Activated naive CD8-positive, alpha-beta T cell treated with anti-CD3 and anti-CD28 coated beads for 36 hours (primary cell): ENCODE data around the gene WWOX. TPM values are rescaled to one million over a fixed set of nuclear protein-coding genes. Genes with fewer than 3 reads are reported as not detected.

Source experiments
- DNase-seq: peaks from one replicate; pipeline ENCODE4 v3.0.0; 2021
- H3K27ac Mint-ChIP-seq: one replicate; pipeline ENCODE4 v1.8.0; 2022; ENCODE audit warnings: mild to moderate bottlenecking, moderate library complexity, mixed read lengths
- H3K27me3 Mint-ChIP-seq: one replicate; pipeline ENCODE4 v1.8.0; 2022; ENCODE audit warnings: mild to moderate bottlenecking, mixed read lengths
- H3K36me3 Mint-ChIP-seq: one replicate; pipeline ENCODE4 v1.8.0; 2021; ENCODE audit warnings: mild to moderate bottlenecking, mixed read lengths
- H3K4me1 Mint-ChIP-seq: one replicate; pipeline ENCODE4 v1.8.0; 2021; ENCODE audit warnings: mixed read lengths
- H3K4me3 Mint-ChIP-seq: one replicate; pipeline ENCODE4 v1.8.0; 2022; ENCODE audit warnings: mild to moderate bottlenecking, moderate library complexity, mixed read lengths
- H3K9me3 Mint-ChIP-seq: one replicate; pipeline ENCODE4 v1.8.0; 2022; ENCODE audit warnings: mixed read lengths
- total RNA-seq, 2 experiments: library from RNA; stranded (reverse); gene quantifications; one replicate each; pipeline ENCODE4 v1.2.3, GENCODE V29; 2021

The WWOX gene
- total RNA-seq, 2 experiments from 2014 or later, result 20.0 to 23.9 TPM

- H3K4me1 Mint-ChIP-seq, result no peaks in the 10 kb centered on the region
- H3K27me3 Mint-ChIP-seq, result no peaks in the 10 kb centered on the region
- no peak for DNase-seq
- H3K9me3 Mint-ChIP-seq, result no peaks in the 10 kb centered on the region
- peaks cover 2% of the 10 kb centered on the region for H3K36me3 Mint-ChIP-seq
- H3K4me3 Mint-ChIP-seq, result no peak overlapping the region
- H3K27ac Mint-ChIP-seq, result no peak overlapping the region
Measured at GRCh38 chr16:78257376-78257728, 157.9 kb downstream of the WWOX start.

DNA sequence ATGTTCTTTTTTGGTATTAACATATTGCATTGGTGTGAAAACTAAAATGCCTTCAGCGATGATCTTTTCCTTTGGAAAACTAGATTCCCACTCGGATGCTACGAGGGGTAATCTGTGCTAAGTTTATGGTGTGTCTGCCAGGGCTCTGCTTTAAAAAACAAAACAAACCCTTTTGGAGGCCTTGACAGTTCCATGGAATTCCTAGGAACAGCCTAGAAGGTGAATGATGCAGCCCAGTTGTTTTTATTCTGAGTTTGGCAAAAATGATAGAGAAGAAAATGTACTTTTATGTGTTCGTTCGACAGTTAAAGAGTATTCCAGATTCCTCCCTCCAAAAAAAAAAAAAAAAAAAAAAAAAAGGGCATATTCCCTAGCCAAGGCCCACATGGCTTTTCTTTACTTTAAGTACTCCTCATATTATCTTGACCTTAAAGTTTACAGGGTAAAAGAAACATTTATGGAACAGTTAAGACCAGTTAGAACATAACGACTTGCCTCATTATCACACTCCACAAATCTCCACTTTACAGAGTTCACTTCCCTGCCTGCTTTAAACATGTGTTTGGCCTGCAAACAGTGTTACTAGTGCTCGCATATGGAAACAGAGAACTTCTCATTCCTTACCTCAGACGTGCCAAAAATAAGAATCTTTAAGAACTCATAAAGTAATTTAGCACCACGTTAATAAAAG is 159.1 kb downstream of the WWOX start:
- DNase-seq, result no peak
- Mint-ChIP-seq H3K27me3 (no peaks in the 10 kb centered on the region), H3K9me3 (no peaks in the 10 kb centered on the region), H3K4me1 (no peaks in the 10 kb centered on the region), H3K36me3 (peaks cover 12% of the 10 kb centered on the region), H3K27ac (no peak overlapping the region), H3K4me3 (no peak overlapping the region)

- Mint-ChIP-seq H3K27ac (no peak overlapping the region), H3K36me3 (peaks cover 24% of the 10 kb centered on the region), H3K27me3 (no peaks in the 10 kb centered on the region), H3K9me3 (peaks cover 3% of the 10 kb centered on the region), H3K4me1 (no peaks in the 10 kb centered on the region), H3K4me3 (no peak overlapping the region)
- no peak for DNase-seq
Measured at GRCh38 chr16:78259873-78260272, 160.4 kb downstream of the WWOX start.

DNA sequence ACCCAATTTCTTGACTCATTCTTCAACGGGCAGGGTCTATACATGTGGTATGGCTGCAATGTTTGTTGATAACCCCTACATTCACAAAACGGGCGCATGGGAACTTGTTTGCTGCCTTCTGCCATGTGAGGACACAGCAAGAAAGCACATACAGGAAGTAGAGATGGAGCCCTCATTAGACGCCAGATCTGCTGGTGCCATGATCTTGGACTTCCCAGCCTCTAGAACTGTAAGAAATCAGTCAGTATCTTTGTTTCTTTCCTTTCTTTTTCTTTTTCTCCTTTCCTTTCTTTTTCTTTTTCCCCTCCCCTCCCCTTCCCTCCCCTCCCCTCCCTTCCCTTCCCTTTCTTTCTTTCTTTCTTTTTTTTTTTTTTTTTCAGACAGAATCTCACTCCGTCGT is 165.2 kb downstream of the WWOX start:
- DNase-seq, result no peak
- Mint-ChIP-seq H3K36me3 (peaks cover 44% of the 10 kb centered on the region), H3K4me3 (no peak overlapping the region), H3K4me1 (no peaks in the 10 kb centered on the region), H3K9me3 (peaks cover 4% of the 10 kb centered on the region), H3K27me3 (no peaks in the 10 kb centered on the region), H3K27ac (no peak overlapping the region)

- Mint-ChIP-seq H3K27ac (no peak overlapping the region), H3K9me3 (peaks cover 4% of the 10 kb centered on the region), H3K36me3 (peaks cover 44% of the 10 kb centered on the region), H3K4me1 (no peaks in the 10 kb centered on the region), H3K4me3 (no peak overlapping the region), H3K27me3 (no peaks in the 10 kb centered on the region)
- no peak for DNase-seq
Measured at GRCh38 chr16:78269256-78269655, 169.8 kb downstream of the WWOX start.

GRCh38 chr16:78271981-78272380 is 172.5 kb downstream of the WWOX start:
- Mint-ChIP-seq H3K4me3 (no peak overlapping the region), H3K36me3 (peaks cover 31% of the 10 kb centered on the region), H3K27ac (no peak overlapping the region), H3K4me1 (no peaks in the 10 kb centered on the region), H3K9me3 (no peaks in the 10 kb centered on the region), H3K27me3 (no peaks in the 10 kb centered on the region)
- no peak for DNase-seq

DNA sequence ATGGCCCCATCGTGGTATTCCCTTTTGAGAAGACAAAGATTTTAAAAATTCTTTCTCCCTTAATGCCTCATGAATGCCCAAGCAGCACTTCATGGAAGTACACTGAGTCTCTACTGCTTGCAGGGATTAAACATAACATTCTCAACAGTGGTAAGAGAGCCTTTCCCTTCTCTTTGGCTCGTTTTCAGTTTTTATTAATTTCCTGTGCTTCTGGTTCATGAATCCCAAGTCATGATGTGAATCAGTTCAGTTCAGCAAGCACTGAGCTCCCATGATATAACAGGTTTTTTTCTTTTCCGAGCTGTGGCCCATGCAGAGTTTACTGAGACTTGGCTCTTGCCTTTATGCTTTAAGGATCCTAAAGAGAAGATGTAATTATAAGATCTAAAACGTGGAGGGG is 175.3 kb downstream of the WWOX start:
- H3K4me1 Mint-ChIP-seq, result no peaks in the 10 kb centered on the region
- no peaks in the 10 kb centered on the region for H3K9me3 Mint-ChIP-seq
- H3K27ac Mint-ChIP-seq, result no peak overlapping the region
- peaks cover 19% of the 10 kb centered on the region for H3K36me3 Mint-ChIP-seq
- no peak for DNase-seq
- H3K27me3 Mint-ChIP-seq, result no peaks in the 10 kb centered on the region
- no peak overlapping the region for H3K4me3 Mint-ChIP-seq

DNA sequence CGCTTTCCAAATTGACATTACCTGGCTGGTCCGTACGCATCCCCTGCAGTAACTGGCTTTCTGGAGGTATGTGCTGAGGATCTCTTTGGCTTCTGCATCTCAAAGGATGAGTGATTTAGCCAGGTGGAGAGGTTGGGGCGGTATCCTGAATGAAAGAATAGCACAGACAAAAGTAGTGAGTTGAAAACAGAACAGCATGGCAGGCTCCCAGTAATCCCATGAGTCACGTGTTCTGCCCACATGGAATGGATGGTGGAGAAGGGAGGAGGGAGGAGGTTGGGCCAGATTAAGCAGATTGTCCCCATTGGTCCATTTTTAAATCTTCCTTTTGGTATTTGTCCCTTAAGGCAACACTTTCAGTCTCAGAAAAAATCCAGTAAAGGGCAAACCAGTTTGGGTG is 176.0 kb downstream of the WWOX start:
- Mint-ChIP-seq H3K9me3 (no peaks in the 10 kb centered on the region), H3K4me1 (no peaks in the 10 kb centered on the region), H3K27ac (no peak overlapping the region), H3K4me3 (no peak overlapping the region), H3K27me3 (no peaks in the 10 kb centered on the region), H3K36me3 (peaks cover 14% of the 10 kb centered on the region)
- no peak for DNase-seq

GRCh38 chr16:78277321-78278055 is 178.0 kb downstream of the WWOX start:
- Mint-ChIP-seq H3K36me3 (peaks cover 5% of the 10 kb centered on the region), H3K4me3 (no peak overlapping the region), H3K4me1 (no peaks in the 10 kb centered on the region), H3K27me3 (no peaks in the 10 kb centered on the region), H3K9me3 (no peaks in the 10 kb centered on the region), H3K27ac (no peak overlapping the region)
- no peak for DNase-seq

GRCh38 chr16:78278056-78278450 is 178.6 kb downstream of the WWOX start:
- Mint-ChIP-seq H3K4me3 (no peak overlapping the region), H3K4me1 (no peaks in the 10 kb centered on the region), H3K27me3 (no peaks in the 10 kb centered on the region), H3K27ac (no peak overlapping the region), H3K36me3 (peaks cover 5% of the 10 kb centered on the region), H3K9me3 (no peaks in the 10 kb centered on the region)
- DNase-seq, result no peak

- Mint-ChIP-seq H3K9me3 (no peaks in the 10 kb centered on the region), H3K27ac (no peak overlapping the region), H3K4me3 (no peak overlapping the region), H3K36me3 (peaks cover 3% of the 10 kb centered on the region), H3K4me1 (no peaks in the 10 kb centered on the region), H3K27me3 (no peaks in the 10 kb centered on the region)
- DNase-seq, result no peak
Measured at GRCh38 chr16:78281115-78281514, 181.7 kb downstream of the WWOX start.

- no peaks in the 10 kb centered on the region for H3K27me3 Mint-ChIP-seq
- H3K27ac Mint-ChIP-seq, result no peak overlapping the region
- no peaks in the 10 kb centered on the region for H3K4me1 Mint-ChIP-seq
- H3K4me3 Mint-ChIP-seq, result no peak overlapping the region
- no peaks in the 10 kb centered on the region for H3K9me3 Mint-ChIP-seq
- peaks cover 3% of the 10 kb centered on the region for H3K36me3 Mint-ChIP-seq
- no peak for DNase-seq
Measured at GRCh38 chr16:78283548-78284251, 184.2 kb downstream of the WWOX start.

DNA sequence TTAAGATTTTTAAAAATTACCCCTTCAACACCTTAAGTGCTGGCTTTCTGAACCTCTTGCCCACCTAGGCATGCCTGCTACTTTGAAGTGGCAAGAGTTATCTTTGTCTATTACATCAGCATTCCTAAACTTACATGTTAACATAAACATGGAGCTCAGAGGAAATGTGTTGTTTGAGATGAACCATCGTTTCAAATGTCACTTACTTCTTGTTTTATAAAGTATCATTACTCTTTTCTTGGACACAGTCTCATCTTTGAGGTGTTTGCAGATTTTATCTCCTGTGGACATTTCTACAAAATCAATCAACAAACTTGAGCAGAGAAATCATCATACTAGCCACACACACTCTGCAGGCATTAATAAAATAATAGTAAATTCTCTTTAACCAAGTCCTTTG is 184.9 kb downstream of the WWOX start:
- Mint-ChIP-seq H3K27ac (no peak overlapping the region), H3K27me3 (no peaks in the 10 kb centered on the region), H3K36me3 (peaks cover 3% of the 10 kb centered on the region), H3K4me1 (no peaks in the 10 kb centered on the region), H3K9me3 (no peaks in the 10 kb centered on the region), H3K4me3 (no peak overlapping the region)
- DNase-seq, result no peak

DNA sequence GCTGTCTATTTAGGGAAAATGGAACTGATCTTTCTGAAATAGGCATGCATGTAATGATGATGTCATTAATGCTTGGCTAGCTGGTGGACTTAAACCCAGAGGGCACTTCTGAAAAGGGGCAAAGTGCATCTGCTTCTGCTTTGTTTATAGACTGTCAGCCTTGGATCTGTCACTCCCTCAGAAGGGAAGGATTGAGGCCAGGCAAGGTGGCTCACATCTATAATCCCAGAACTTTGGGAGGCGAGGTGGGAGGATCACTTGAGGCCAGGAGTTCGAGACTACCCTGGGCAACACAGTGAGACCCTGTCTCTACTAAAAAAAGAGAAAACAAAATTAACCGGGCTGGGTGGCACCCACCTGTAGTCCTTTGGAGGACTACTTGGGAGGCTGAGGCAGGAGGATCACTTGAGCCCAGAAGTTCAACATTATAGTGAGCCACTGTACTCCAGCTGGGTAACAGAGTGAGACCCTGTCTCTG is 185.5 kb downstream of the WWOX start:
- no peaks in the 10 kb centered on the region for H3K9me3 Mint-ChIP-seq
- no peak for DNase-seq
- H3K27me3 Mint-ChIP-seq, result no peaks in the 10 kb centered on the region
- peaks cover 3% of the 10 kb centered on the region for H3K36me3 Mint-ChIP-seq
- H3K27ac Mint-ChIP-seq, result no peak overlapping the region
- H3K4me3 Mint-ChIP-seq, result no peak overlapping the region
- H3K4me1 Mint-ChIP-seq, result no peaks in the 10 kb centered on the region

DNA sequence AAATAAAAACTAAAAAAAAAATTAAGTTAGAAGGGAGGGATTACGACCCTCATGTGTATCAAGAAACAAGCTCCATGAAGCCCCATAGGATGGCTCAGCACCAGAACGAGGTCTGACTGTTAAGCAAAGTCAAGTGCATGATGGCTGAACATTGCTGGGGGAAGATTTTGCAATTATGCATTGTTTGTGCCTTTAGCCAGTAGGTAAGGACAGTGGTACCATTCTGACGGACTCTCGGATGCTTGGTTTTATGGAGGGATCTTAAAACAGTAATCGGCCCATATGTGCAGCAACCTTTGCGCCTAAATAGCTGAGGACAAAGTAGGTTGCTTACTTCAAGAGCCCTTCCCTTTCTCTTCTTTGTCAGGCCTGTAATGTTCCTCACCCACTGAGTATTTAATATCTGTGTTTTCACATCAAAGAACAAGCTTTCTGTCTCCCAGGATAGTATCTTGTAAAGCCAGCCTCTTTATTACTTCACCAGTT is 186.0 kb downstream of the WWOX start:
- no peaks in the 10 kb centered on the region for H3K27me3 Mint-ChIP-seq
- no peaks in the 10 kb centered on the region for H3K4me1 Mint-ChIP-seq
- no peak overlapping the region for H3K4me3 Mint-ChIP-seq

More for the DNA sequence above, 186.0 kb downstream of the WWOX start:
- no peak for DNase-seq
- Mint-ChIP-seq H3K27ac (no peak overlapping the region), H3K9me3 (no peaks in the 10 kb centered on the region), H3K36me3 (peaks cover 5% of the 10 kb centered on the region)
